ENCODE measurements around the gene PPARD. TPM values are rescaled to one million over a fixed set of nuclear protein-coding genes. Genes with fewer than 3 reads are reported as not detected.
"Not testable (repeated sequence)": the region's sequence is repeated elsewhere in the genome, so short reads cannot be mapped to it uniquely, and the experiment has no call there.

The PPARD gene
- total RNA-seq, 1 donor from 2014 or later: 33.8 TPM

GRCh38 chr6:35388030-35388429 lies 45.7 kb downstream of the PPARD start:
- H3K4me1 Mint-ChIP-seq (ENCODE audit: unreplicated experiment): peaks cover 12% of the 10 kb centered on the region
- H3K27ac Mint-ChIP-seq (ENCODE audit: unreplicated experiment): no peak overlapping the region
- no peak overlapping the region for H3K4me3 Mint-ChIP-seq (ENCODE audit: unreplicated experiment)
- no peak for DNase-seq (ENCODE audit: extremely low spot score, unreplicated experiment)
- TF ChIP-seq CTCF (IDR thresholded peaks at IDR 0.05): no peak
- H3K9me3 Mint-ChIP-seq (ENCODE audit: unreplicated experiment): no peaks in the 10 kb centered on the region
- peaks cover 3% of the 10 kb centered on the region for H3K36me3 Mint-ChIP-seq (ENCODE audit: unreplicated experiment)
- H3K27me3 Mint-ChIP-seq (ENCODE audit: unreplicated experiment): no peaks in the 10 kb centered on the region

GRCh38 chr6:35388772-35389352 lies 46.5 kb downstream of the PPARD start:
- no peaks in the 10 kb centered on the region for H3K27me3 Mint-ChIP-seq (ENCODE audit: unreplicated experiment)
- no peak overlapping the region for H3K27ac Mint-ChIP-seq (ENCODE audit: unreplicated experiment)
- no peaks in the 10 kb centered on the region for H3K9me3 Mint-ChIP-seq (ENCODE audit: unreplicated experiment)
- no peak for TF ChIP-seq CTCF (IDR thresholded peaks at IDR 0.05)
- DNase-seq (ENCODE audit: extremely low spot score, unreplicated experiment): no peak
- peaks cover 3% of the 10 kb centered on the region for H3K36me3 Mint-ChIP-seq (ENCODE audit: unreplicated experiment)
- peaks cover 11% of the 10 kb centered on the region for H3K4me1 Mint-ChIP-seq (ENCODE audit: unreplicated experiment)
- no peak overlapping the region for H3K4me3 Mint-ChIP-seq (ENCODE audit: unreplicated experiment)

GRCh38 chr6:35389386-35389785 lies 47.0 kb downstream of the PPARD start:
- not testable (repeated sequence) for H3K27ac Mint-ChIP-seq (ENCODE audit: unreplicated experiment); H3K36me3 Mint-ChIP-seq (ENCODE audit: unreplicated experiment); DNase-seq (ENCODE audit: extremely low spot score, unreplicated experiment); H3K9me3 Mint-ChIP-seq (ENCODE audit: unreplicated experiment); H3K4me3 Mint-ChIP-seq (ENCODE audit: unreplicated experiment); H3K27me3 Mint-ChIP-seq (ENCODE audit: unreplicated experiment)
- H3K4me1 Mint-ChIP-seq (ENCODE audit: unreplicated experiment): peaks cover 11% of the 10 kb centered on the region

- H3K9me3 Mint-ChIP-seq (ENCODE audit: unreplicated experiment): no peaks in the 10 kb centered on the region
- TF ChIP-seq CTCF (IDR thresholded peaks at IDR 0.05): no peak
- no peak for DNase-seq (ENCODE audit: extremely low spot score, unreplicated experiment)
- no peak overlapping the region for H3K4me3 Mint-ChIP-seq (ENCODE audit: unreplicated experiment)
- peaks cover 5% of the 10 kb centered on the region for H3K4me1 Mint-ChIP-seq (ENCODE audit: unreplicated experiment)
- H3K36me3 Mint-ChIP-seq (ENCODE audit: unreplicated experiment): peaks cover 3% of the 10 kb centered on the region
- no peaks in the 10 kb centered on the region for H3K27me3 Mint-ChIP-seq (ENCODE audit: unreplicated experiment)
- H3K27ac Mint-ChIP-seq (ENCODE audit: unreplicated experiment): no peak overlapping the region
Measured at GRCh38 chr6:35391240-35391968, 49.0 kb downstream of the PPARD start.

- no peak overlapping the region for H3K4me3 Mint-ChIP-seq (ENCODE audit: unreplicated experiment)
- no peak for DNase-seq (ENCODE audit: extremely low spot score, unreplicated experiment)
- no peaks in the 10 kb centered on the region for H3K9me3 Mint-ChIP-seq (ENCODE audit: unreplicated experiment)
- H3K27me3 Mint-ChIP-seq (ENCODE audit: unreplicated experiment): no peaks in the 10 kb centered on the region
- peaks cover 3% of the 10 kb centered on the region for H3K36me3 Mint-ChIP-seq (ENCODE audit: unreplicated experiment)
- no peak for TF ChIP-seq CTCF (IDR thresholded peaks at IDR 0.05)
- peaks cover 9% of the 10 kb centered on the region for H3K4me1 Mint-ChIP-seq (ENCODE audit: unreplicated experiment)
- H3K27ac Mint-ChIP-seq (ENCODE audit: unreplicated experiment): peak overlapping the region; percentile 16
Measured at GRCh38 chr6:35392111-35392702, 49.8 kb downstream of the PPARD start.
